Upper lobe of left lung (tissue), 6 donors: ENCODE results near the gene AMHR2. TPM values are rescaled to one million over a fixed set of nuclear protein-coding genes. Genes with fewer than 3 reads are reported as not detected.

Experiments
- ATAC-seq, 2 donors: fragments of 200-7000 bp; cut with Tn5 transposase; one replicate each; pipeline ENCODE4 v1.9.1; 2022; ENCODE audit warnings: mild to moderate bottlenecking in 2 of 2, moderate library complexity in 2 of 2; ENCODE audit not compliant: low FRiP score in 2 of 2
- DNase-seq, 2 donors: peaks; one replicate each; pipeline ENCODE4 v3.0.0-alpha.2; 2019 to 2020
- H3K27ac ChIP-seq, 4 donors: fragments of 200-600 bp; sonication (generic); one replicate each; pipeline ENCODE4 v1.5.1; 2016 to 2019
- H3K27me3 ChIP-seq, 4 donors: fragments of 200-600 bp; sonication (generic); one replicate each; pipeline ENCODE4 v1.5.1; 2017 to 2019
- H3K36me3 ChIP-seq, 4 donors: fragments of 200-600 bp; sonication (generic); one replicate each; pipeline ENCODE4 v1.5.1; 2016 to 2019
- H3K4me1 ChIP-seq, 4 donors: fragments of 200-600 bp; sonication (generic); one replicate each; pipeline ENCODE4 v1.5.1; 2018 to 2019
- H3K4me3 ChIP-seq, 4 donors: fragments of 200-600 bp; sonication (generic); one replicate each; pipeline ENCODE4 v1.5.1; 2017 to 2019; ENCODE audit warnings: mild to moderate bottlenecking in 2 of 4, moderate library complexity in 1 of 4
- H3K9me3 ChIP-seq, 4 donors: fragments of 200-600 bp; sonication (generic); one replicate each; pipeline ENCODE4 v1.5.1; 2018 to 2019
- CTCF ChIP-seq, 6 experiments: fragments of 450-650 bp in 4 of 6; fragments of 200-600 bp in 2 of 6; sonication (generic) in 2 of 6; IDR thresholded peaks; one replicate each; pipeline ENCODE4 v1.5.1; 2016 to 2019; ENCODE audit warnings: antibody characterized with exemption in 6 of 6
- EP300 ChIP-seq, 4 donors: sonication (generic); formaldehyde crosslinking; IDR thresholded peaks; one replicate each; pipeline ENCODE4 v1.5.1; 2017; ENCODE audit warnings: antibody characterized with exemption in 4 of 4, control low read depth in 2 of 4
- POLR2A ChIP-seq, 4 donors: fragments of 450-650 bp; IDR thresholded peaks; one replicate each; pipeline ENCODE4 v1.5.1; 2016 to 2017; ENCODE audit warnings: antibody characterized with exemption in 4 of 4, mild to moderate bottlenecking in 2 of 4
- POLR2AphosphoS5 ChIP-seq, 2 donors: sonication (generic); formaldehyde crosslinking; IDR thresholded peaks; one replicate each; pipeline ENCODE4 v1.5.1; 2017; ENCODE audit warnings: antibody characterized with exemption in 2 of 2
- WGBS, 2 donors: methylation state at CpG; one replicate each; pipeline ENCODE4 v1.1.5; 2017 to 2018; 5-methylcytosine and 5-hydroxymethylcytosine counted together
- total RNA-seq, 6 donors: library from RNA; depleted of rRNA in 4 of 6; stranded (reverse); fragments of >200 nt in 4 of 6; gene quantifications; one replicate each; pipeline versions ENCODE4 v1.1.0 to v1.2.1, GENCODE V29; 2016 to 2021
- donor health status: DM: no; HTN: no; CAD: no; lungs with moderate emphysema.
- donor health status: DM: no; HTN: yes; CAD: no; lungs with severe emphysema.

AMHR2 gene
- total RNA-seq, 6 donors from 2014 or later: 0.24 to 1.0 (median 0.41) TPM; not detected in 2

GRCh38 chr12:53461591-53461990, 37.9 kb downstream of the AMHR2 start:
- Histone ChIP-seq H3K4me3 (no peak overlapping the region), H3K27me3 (no peaks in the 10 kb centered on the region), H3K9me3 (no peaks in the 10 kb centered on the region), H3K4me1 (peaks cover 0 to 5% (median 4%) of the 10 kb centered on the region in 4 donors), H3K36me3 (peaks cover 94 to 100% (median 100%) of the 10 kb centered on the region in 4 donors), H3K27ac (no peak overlapping the region)
- TF ChIP-seq POLR2A (IDR thresholded peaks at IDR 0.05): no peak
- no peak for TF ChIP-seq EP300 (IDR thresholded peaks at IDR 0.05)
- TF ChIP-seq POLR2AphosphoS5 (IDR thresholded peaks at IDR 0.05): no peak
- no peak for TF ChIP-seq CTCF (IDR thresholded peaks at IDR 0.05)
- ATAC-seq (no peak), DNase-seq (no peak)
- 88 to 89% methylated on average over 8 of the region's 8 CpGs for WGBS, 2 donors

- no peak for ATAC-seq
- Histone ChIP-seq H3K27me3 (no peaks in the 10 kb centered on the region), H3K4me3 (no peak overlapping the region), H3K9me3 (no peaks in the 10 kb centered on the region), H3K27ac (no peak overlapping the region), H3K4me1 (peaks cover 0 to 5% (median 4%) of the 10 kb centered on the region in 4 donors), H3K36me3 (peaks cover 94 to 100% (median 100%) of the 10 kb centered on the region in 4 donors)
- no peak for TF ChIP-seq EP300 (IDR thresholded peaks at IDR 0.05)
- no peak for TF ChIP-seq POLR2A (IDR thresholded peaks at IDR 0.05)
- TF ChIP-seq CTCF (IDR thresholded peaks at IDR 0.05): no peak
- no peak for TF ChIP-seq POLR2AphosphoS5 (IDR thresholded peaks at IDR 0.05)
- WGBS, 2 donors: 72 to 82% methylated on average over 3 of the region's 3 CpGs
- no peak for DNase-seq
Observed at GRCh38 chr12:53462935-53463334, 39.3 kb downstream of the AMHR2 start.

GRCh38 chr12:53463802-53464560, 40.3 kb downstream of the AMHR2 start:
- ATAC-seq: no peak
- TF ChIP-seq POLR2A (IDR thresholded peaks at IDR 0.05) (no peak), CTCF (IDR thresholded peaks at IDR 0.05) (no peak), POLR2AphosphoS5 (IDR thresholded peaks at IDR 0.05) (no peak), EP300 (IDR thresholded peaks at IDR 0.05) (no peak)
- no peak overlapping the region for H3K4me3 ChIP-seq
- peaks cover 92 to 100% (median 100%) of the 10 kb centered on the region in 4 donors for H3K36me3 ChIP-seq
- H3K27ac ChIP-seq: no peak overlapping the region
- no peaks in the 10 kb centered on the region for H3K27me3 ChIP-seq
- no peak for DNase-seq
- WGBS, 2 donors: 62 to 72% methylated on average over 5 of the region's 5 CpGs
- H3K4me1 ChIP-seq: peaks cover 0 to 5% (median 4%) of the 10 kb centered on the region in 4 donors
- H3K9me3 ChIP-seq: no peaks in the 10 kb centered on the region

- TF ChIP-seq POLR2AphosphoS5 (IDR thresholded peaks at IDR 0.05) (no peak), POLR2A (IDR thresholded peaks at IDR 0.05) (no peak), CTCF (IDR thresholded peaks at IDR 0.05) (no peak), EP300 (IDR thresholded peaks at IDR 0.05) (no peak)
- H3K4me1 ChIP-seq: peaks cover 0 to 5% (median 4%) of the 10 kb centered on the region in 4 donors
- ATAC-seq (no peak), DNase-seq (no peak)
- WGBS, 2 donors: 92 to 94% methylated on average over 11 of the region's 11 CpGs
- no peak overlapping the region for H3K4me3 ChIP-seq
- no peaks in the 10 kb centered on the region for H3K27me3 ChIP-seq
- H3K9me3 ChIP-seq: no peaks in the 10 kb centered on the region
- H3K27ac ChIP-seq: no peak overlapping the region
- H3K36me3 ChIP-seq: peaks cover 92 to 100% (median 100%) of the 10 kb centered on the region in 4 donors
Observed at GRCh38 chr12:53464685-53465418, 41.2 kb downstream of the AMHR2 start.
